CD4-positive, alpha-beta T cell treated with Interleukin-10 for 1 hour (primary cell): ENCODE results near the gene RNASE11.
"Not testable (repeated sequence)": the region's sequence is repeated elsewhere in the genome, so short reads cannot be mapped to it uniquely, and the experiment has no call there.

ENCODE experiments used
- DNase-seq: peaks from one replicate; pipeline ENCODE4 v3.0.0-alpha.2; 2020

Gene RNASE11

DNA sequence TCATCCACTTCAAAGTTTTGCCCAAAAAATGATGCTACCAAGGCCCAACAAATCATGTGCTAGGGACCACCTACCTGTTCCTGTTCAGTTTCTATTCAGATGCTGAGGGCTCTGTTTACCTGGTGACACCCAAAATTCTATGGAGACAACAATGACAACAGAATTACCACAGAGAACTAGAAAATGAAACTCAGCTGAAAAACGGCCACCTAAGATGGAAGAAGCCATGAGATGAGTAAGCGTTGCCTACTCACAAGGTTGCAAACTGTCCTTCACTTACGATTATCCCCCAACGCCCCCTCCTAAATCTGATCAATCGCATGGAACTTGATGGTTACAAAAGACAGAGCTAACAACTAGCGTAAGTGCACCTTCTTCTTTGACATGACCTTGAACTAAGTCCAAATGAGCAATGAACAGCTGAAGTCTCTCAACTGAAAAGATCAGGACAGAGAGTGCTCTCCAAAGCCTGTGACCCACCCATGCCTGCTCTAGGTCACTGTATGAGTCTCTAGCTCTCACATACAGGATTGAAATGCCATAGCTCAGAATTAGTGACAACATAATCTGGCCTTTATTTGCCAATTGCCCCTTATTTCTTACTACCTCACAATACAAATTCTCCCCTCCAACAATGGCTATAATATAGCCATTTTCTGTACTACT, at the start of gene RNASE11:
RNASE11 (minus strand) TSS at position 513 of the 666 bp plus-strand sequence.
- DNase-seq = no peak

- DNase-seq = peak; percentile 84
These were observed 45.3 kb upstream of the RNASE11 start for GRCh38 chr14:20632831-20633691.

GRCh38 chr14:20632448-20632830, 44.6 kb upstream of the RNASE11 start:
- DNase-seq = no peak

DNA sequence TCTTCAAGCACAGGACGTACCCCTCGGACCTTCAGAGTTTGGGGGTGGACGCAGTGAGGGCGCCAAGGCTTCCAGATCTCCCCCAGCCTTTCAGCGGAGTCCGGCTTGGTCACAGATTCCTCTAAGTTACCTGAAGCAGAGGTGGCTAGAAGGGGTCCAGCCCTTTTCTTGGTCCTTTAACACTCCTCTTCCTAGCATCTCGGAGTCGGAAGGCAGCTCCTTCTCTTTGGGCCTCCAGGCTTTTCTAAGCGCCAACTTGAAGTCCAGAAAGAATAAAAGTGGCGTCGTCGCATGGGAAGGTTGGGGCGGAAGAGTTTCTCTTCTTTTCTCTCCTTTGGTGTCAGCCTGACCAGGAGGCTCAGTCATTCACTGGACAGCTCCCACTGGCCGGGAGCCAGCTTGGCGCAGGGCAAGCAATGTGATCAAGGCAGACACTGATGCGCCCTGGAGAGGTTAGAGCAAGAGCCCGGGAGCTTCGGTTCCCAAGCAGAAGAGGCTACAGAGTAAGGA, 44.1 kb upstream of the RNASE11 start:
- DNase-seq = peak; percentile 20

DNA sequence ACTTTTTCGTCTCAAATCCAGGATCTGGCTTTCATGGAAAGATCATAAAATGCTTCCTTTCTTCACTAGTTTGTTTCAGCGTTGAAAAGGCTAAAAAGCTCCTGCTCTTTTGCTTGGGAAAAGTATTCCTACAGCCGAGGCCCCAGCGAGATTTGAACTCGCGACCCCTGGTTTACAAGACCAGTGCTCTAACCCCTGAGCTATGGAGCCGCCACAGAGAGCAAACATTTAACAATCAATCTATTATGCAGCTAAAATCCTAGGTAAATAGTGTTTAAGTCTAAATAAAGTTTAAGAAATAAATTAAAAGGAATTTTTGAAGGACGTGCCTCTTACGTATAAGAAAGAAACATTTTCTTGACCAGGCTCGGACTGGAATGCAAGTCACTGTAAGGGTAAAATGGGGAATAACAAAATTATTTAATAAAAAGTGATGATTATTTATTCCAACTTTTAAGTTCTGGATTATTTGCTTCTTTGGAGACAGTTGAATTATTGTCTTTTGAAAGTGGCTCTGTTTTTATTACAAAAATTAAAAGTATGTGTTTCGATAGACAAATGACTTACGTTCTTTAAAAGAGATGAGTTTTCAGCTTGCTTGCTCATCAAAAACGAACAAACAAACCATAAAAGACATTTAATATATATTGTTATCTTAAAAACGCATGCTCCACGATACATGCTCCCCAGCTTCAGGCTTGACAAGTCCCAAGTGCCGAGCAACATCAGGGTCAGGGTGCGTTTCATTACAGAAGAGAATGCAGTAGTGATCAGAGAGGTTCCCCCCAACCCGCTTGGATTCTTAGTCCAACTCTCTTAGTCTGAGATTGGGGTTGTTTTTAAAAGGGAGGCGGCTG, 43.5 kb upstream of the RNASE11 start:
- peak; percentile 76 for DNase-seq

DNA sequence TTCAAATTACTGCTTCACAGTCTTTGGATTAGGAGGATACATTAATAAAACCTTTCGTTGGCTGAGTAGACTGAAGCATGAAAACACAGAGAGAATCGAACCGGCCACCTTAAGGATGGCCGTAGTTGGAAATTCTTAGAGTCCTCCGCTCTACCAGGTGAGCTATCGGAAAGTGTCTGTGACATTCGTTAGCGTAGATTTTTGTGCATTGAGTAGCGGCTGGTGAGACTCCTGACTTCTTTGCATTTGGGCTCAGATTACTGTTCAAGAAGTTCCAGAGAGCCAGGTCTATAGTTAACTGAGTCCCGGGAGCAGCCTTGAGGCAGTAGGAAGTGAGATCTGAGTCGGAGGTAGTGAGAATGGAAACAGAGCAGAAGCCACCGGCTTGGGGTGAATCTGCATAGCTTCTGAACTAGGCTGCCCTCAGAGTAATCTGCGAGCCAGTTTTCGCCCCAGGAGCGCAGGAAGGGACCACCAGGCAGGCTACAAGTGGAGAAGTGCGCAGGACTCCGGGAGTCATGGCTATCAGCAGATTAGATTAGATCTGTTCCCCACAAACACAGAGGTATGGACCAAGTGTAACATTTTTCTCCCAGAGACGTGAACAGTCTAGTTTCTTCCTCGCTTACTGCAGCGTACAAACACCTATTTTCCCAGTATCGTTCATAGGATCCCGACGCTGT, 42.7 kb upstream of the RNASE11 start:
- peak; percentile 67 for DNase-seq

- no peak for DNase-seq
These were observed 40.5 kb upstream of the RNASE11 start for GRCh38 chr14:20628063-20628854.

- DNase-seq = no peak
These were observed 39.7 kb upstream of the RNASE11 start for GRCh38 chr14:20627346-20628027.

GRCh38 chr14:20626274-20626673, 38.5 kb upstream of the RNASE11 start:
- peak; percentile 10 for DNase-seq

DNA sequence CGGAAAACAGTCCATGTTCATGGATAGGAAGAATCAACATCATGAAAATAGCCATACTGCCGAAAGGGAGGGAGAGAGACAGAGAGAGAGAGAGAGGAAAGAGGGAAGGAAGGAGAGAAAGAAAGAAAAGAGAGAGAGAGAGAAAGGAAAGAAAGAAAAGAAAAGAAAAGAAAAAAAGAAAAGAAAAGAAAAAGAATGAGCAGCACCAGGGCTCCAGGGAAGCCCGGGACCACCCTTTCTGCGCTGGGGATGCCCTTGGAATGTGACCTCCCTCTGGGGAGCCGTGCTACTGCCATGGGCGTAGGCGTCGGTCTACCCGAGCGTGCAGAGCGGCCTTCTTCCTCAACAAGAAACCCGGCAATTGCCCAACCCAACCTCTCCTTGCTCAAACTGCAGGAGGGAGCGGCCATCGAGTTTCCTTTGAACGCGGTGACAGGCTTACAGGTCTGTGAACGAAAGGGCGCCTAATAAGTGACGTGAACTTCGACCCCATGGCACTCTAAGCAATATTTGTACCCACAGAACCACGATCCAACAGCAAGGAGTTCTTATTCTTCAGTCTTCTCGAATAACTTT, 36.8 kb upstream of the RNASE11 start:
- DNase-seq = peak; percentile 63

- peak; percentile 17 for DNase-seq
These were observed 36.0 kb upstream of the RNASE11 start for GRCh38 chr14:20623798-20624197.

DNA sequence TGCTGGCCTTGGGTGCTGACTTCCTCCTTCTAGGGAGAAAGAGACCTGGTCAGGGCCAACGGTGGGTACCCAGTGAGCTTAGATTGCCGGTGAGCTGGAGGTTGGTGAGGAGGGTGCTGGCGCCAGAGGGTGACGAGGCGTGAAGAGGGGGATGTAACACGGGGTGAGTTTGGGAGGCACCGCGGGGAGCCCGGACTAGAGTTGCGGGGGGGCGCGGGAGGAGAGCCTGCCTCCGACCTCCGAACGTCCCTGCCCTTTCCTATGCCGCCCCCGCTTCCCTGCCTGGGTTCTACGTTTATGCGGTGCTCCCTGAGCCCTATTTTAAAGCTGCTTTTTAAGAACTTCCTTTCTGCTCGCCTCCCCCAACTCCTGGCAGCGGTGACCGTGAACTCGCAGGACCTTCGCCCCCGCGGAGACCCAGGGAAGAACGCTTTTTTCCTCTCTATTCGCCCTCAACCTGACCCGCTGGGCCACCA, 35.1 kb upstream of the RNASE11 start:
- no peak for DNase-seq

- no peak for DNase-seq
These were observed 33.1 kb upstream of the RNASE11 start for GRCh38 chr14:20620798-20621478.

- not testable (repeated sequence) for DNase-seq
These were observed 31.9 kb upstream of the RNASE11 start for GRCh38 chr14:20619688-20620087.

GRCh38 chr14:20618271-20618749, 30.5 kb upstream of the RNASE11 start:
- DNase-seq = no peak

DNA sequence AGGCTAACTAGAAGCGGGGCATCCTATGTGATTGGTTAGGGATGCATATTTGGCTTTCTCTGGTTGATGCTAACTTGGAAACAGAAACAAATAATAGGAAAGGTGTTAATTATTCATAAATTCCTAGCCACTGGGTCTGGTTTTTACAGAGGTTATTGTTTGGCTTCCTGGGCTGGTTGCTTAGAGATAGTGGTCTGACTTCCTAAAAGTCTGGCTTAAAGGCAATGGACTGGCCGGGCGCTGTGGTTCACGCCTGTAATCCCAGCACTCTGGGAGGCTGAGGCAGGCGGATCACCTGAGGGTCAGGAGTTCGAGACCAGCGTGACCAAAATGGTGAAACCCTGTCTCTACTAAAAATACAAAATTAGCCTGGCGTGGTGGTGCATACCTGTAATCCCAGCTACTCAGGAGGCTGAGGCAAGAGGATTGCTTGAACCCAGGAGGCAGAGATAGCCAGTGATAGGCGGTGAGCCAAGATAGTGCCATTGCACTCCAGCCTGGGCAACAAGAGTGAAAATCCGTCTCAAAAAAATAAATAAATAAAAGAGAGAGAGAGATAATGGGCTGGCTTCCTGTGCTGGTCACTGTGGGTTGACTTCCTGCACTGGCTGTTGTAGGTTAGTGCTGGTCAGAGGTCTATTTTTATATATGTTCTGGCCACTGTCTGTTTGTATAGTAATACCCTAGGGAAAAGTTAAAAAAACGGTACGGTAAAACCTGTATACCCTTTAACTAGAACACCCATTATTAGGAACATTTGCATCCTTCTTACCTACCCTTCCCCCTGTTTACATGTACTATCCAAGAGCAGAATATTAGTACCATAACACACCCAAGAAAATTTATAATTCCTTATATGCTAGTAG, 29.6 kb upstream of the RNASE11 start:
- DNase-seq = no peak

DNA sequence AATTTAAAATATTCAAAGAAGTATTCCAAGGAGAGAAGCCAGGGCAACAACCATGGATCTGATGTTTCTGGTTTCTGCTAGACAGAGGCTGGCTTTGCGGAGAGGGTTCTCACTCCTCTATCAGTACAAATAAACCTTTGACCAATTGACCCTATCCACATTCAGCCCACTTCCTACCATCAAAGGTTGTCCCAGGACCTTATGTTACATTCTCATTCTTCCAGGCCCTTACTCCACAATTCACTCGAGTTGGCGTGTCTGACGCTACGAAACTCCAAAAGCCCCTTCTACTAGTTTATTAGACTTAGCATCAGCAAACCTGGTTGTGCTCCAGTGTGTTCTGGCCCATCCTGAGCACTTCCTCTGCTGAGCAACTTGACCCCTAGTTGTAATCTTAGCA, 28.2 kb upstream of the RNASE11 start:
- no peak for DNase-seq

DNA sequence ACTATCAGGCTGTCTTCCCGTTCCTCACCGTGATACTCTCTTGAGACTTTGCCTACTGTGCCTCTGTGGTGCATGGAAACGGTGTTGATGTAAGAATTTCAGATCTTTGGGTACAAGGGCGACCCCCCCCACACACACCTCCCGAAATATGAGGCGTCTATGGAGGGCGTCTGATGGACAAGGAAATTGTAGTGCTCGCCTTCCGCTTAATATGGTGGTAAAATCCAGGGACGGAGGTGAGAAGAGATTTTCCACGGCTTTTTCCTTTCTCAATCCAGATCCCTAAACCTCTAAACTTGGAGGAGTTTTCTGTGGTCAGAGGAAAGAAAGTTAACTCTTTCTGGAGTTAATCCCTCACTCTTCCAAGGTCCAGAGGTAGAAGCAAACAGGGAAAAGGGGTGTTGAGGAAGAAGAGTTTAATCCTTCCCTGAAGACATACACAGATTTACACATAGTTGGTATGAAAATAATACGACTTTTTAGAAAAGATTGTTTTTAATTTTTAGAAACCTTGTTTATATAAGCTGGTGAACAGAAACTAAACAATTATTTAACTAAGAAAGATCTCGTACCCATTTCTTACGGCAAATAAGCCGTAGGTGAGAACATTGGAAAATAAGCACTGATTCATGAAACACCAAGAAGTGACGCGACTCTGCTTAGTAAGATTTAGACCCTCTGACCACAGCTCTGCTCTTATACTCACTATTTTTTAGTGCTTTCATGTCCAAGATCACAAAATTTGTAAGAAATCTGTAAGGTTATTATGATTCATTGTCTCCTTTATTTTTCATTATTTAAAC, 26.4 kb upstream of the RNASE11 start:
- no peak for DNase-seq
